ENCODE data around the gene HERPUD2. TPM values are rescaled to one million over a fixed set of nuclear protein-coding genes. Genes with fewer than 3 reads are reported as not detected.

Gene HERPUD2
- total and polyA plus RNA-seq, 2 donors (not counting 1 experiment from before 2014, with no cell fraction given) = 58.8 to 62.2 TPM

DNA sequence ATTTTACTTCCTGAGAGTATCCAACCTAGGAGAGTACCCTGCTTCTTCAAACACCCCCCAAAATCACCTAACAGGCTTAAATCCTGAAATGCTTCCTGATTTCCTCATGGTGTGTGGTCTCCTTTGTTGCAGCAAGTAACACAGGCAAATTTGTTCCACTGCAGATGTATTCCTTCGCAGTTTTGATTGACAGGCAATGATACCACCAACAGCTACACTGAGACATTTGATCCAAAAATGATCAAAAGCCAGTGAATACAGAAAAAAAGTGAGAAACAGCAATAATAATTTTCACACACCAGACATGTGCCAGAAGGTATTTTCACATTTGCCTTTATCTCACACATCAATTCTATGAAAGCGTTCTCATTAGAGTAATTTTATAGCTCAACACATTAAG, 95.9 kb downstream of the HERPUD2 start:
- Histone ChIP-seq H3K4me1 (ENCODE audit: control insufficient read depth in 2 of 2, insufficient read depth in 2 of 2, low read length in 2 of 2) (no peaks in the 10 kb centered on the region), H3K4me3 (ENCODE audit: control extremely low read depth in 1 of 5, extremely low read depth in 1 of 5, insufficient read depth in 1 of 5, low read depth in 2 of 5, low read length in 4 of 5) (no peak overlapping the region), H3K36me3 (replicated peaks in 1 of 2; ENCODE audit: control extremely low read depth in 1 of 2, control insufficient read depth in 1 of 2, extremely low read depth in 1 of 2, insufficient read depth in 2 of 2, low read length in 1 of 2) (no peaks in the 10 kb centered on the region), H3K4me2 (replicated peaks; ENCODE audit: low read depth, low read length, poor library complexity, severe bottlenecking) (no peak overlapping the region), H3K9ac (ENCODE audit: low read length) (no peak overlapping the region), H3K27ac (ENCODE audit: low read length in 2 of 2) (no peak overlapping the region), H3K9me3 (ENCODE audit: control extremely low read depth in 1 of 3, control insufficient read depth in 2 of 3, insufficient read depth in 1 of 3, low read length in 2 of 3) (peaks cover 0 to 5% (median 0%) of the 10 kb centered on the region in 3 donors), H3K79me2 (ENCODE audit: control insufficient read depth, insufficient read depth, low read length) (no peaks in the 10 kb centered on the region), H3K27me3 (replicated peaks in 1 of 4; ENCODE audit: control extremely low read depth in 1 of 4, control insufficient read depth in 3 of 4, insufficient read depth in 4 of 4, low read length in 3 of 4) (no peaks in the 10 kb centered on the region), H4K20me1 (ENCODE audit: control insufficient read depth, insufficient read depth, low read length, poor library complexity, severe bottlenecking) (no peaks in the 10 kb centered on the region), H2AFZ (ENCODE audit: insufficient read depth, low read depth, low read length, poor library complexity, severe bottlenecking) (no peak overlapping the region)
- no peaks in the 10 kb centered on the region for H3K9me3 Mint-ChIP-seq (ENCODE audit: insufficient read depth)
- ChIA-PET POLR2A (no interaction called here), CTCF (no interaction called here)
- H3K4me1 Mint-ChIP-seq = no peaks in the 10 kb centered on the region
- no peak for ATAC-seq (ENCODE audit: low read depth)
- no CpG with 5 or more reads among the region's 2 CpGs for WGBS (ENCODE audit: insufficient coverage)
- no peaks in the 10 kb centered on the region for H3K27me3 Mint-ChIP-seq
- DNase-seq = no peak
- intact Hi-C loops (cut with micrococcal nuclease) = no loop called here
- TF ChIP-seq EZH2 (IDR thresholded peaks at IDR 0.05; ENCODE audit: borderline replicate concordance, insufficient read depth, low read depth, low read length, poor library complexity, severe bottlenecking) = no peak
- TF ChIP-seq, protein P1, sequence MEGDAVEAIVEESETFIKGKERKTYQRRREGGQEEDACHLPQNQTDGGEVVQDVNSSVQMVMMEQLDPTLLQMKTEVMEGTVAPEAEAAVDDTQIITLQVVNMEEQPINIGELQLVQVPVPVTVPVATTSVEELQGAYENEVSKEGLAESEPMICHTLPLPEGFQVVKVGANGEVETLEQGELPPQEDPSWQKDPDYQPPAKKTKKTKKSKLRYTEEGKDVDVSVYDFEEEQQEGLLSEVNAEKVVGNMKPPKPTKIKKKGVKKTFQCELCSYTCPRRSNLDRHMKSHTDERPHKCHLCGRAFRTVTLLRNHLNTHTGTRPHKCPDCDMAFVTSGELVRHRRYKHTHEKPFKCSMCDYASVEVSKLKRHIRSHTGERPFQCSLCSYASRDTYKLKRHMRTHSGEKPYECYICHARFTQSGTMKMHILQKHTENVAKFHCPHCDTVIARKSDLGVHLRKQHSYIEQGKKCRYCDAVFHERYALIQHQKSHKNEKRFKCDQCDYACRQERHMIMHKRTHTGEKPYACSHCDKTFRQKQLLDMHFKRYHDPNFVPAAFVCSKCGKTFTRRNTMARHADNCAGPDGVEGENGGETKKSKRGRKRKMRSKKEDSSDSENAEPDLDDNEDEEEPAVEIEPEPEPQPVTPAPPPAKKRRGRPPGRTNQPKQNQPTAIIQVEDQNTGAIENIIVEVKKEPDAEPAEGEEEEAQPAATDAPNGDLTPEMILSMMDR (IDR thresholded peaks at IDR 0.05) = no peak
- H3K27ac Mint-ChIP-seq = no peak overlapping the region
- H3K4me3 Mint-ChIP-seq = no peak overlapping the region

DNA sequence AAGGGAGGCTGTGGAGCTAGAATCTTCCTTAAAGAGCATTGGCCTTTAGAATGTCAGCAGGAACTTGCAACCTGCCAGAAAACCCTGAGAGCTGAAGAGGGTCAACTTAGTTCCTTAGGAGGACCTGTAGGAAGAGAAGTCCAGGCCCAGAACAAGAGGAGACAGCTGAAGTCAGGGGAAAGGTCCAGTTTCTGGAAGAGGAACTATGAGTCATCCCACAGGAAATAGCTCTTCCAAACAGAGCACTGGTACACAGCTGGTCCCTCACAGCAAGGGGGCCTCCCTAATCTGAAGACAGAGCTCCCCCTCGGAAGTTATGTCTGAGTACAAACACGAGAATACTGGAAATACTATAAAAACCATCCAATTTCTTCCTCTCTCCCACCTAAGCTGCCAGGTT, 98.9 kb downstream of the HERPUD2 start:
- POLR2A ChIA-PET = no interaction called here
- WGBS (ENCODE audit: insufficient coverage) = 78% methylated on average over 2 of the region's 2 CpGs
- H3K27ac Mint-ChIP-seq = no peak overlapping the region

More for the DNA sequence above, 98.9 kb downstream of the HERPUD2 start:
- H3K79me2 ChIP-seq (ENCODE audit: control insufficient read depth, insufficient read depth, low read length) = no peaks in the 10 kb centered on the region
- intact Hi-C loops (cut with micrococcal nuclease) = no loop called here
- Mint-ChIP-seq H3K9me3 (ENCODE audit: insufficient read depth) (no peaks in the 10 kb centered on the region), H3K4me1 (no peaks in the 10 kb centered on the region), H3K4me3 (no peak overlapping the region), H3K27me3 (no peaks in the 10 kb centered on the region)
- no peak overlapping the region for H3K4me3 ChIP-seq (ENCODE audit: control extremely low read depth in 1 of 5, extremely low read depth in 1 of 5, insufficient read depth in 1 of 5, low read depth in 2 of 5, low read length in 4 of 5)
- no peaks in the 10 kb centered on the region for H3K36me3 ChIP-seq (replicated peaks in 1 of 2; ENCODE audit: control extremely low read depth in 1 of 2, control insufficient read depth in 1 of 2, extremely low read depth in 1 of 2, insufficient read depth in 2 of 2, low read length in 1 of 2)
- H3K4me1 ChIP-seq (ENCODE audit: control insufficient read depth in 2 of 2, insufficient read depth in 2 of 2, low read length in 2 of 2) = no peaks in the 10 kb centered on the region
- no peak overlapping the region for H3K9ac ChIP-seq (ENCODE audit: low read length)
- H4K20me1 ChIP-seq (ENCODE audit: control insufficient read depth, insufficient read depth, low read length, poor library complexity, severe bottlenecking) = no peaks in the 10 kb centered on the region
- H2AFZ ChIP-seq (ENCODE audit: insufficient read depth, low read depth, low read length, poor library complexity, severe bottlenecking) = no peak overlapping the region
- no peak for TF ChIP-seq EZH2 (IDR thresholded peaks at IDR 0.05; ENCODE audit: borderline replicate concordance, insufficient read depth, low read depth, low read length, poor library complexity, severe bottlenecking)
- TF ChIP-seq, protein P1 (IDR thresholded peaks at IDR 0.05) = no peak
- no peak overlapping the region for H3K27ac ChIP-seq (ENCODE audit: low read length in 2 of 2)
- CTCF ChIA-PET = interaction anchor here (1.3 kb wide), 1 partner anchor 27 kb away, joined by 3 read pairs; no protein-coding TSS in a partner anchor
- H3K27me3 ChIP-seq (replicated peaks in 1 of 4; ENCODE audit: control extremely low read depth in 1 of 4, control insufficient read depth in 3 of 4, insufficient read depth in 4 of 4, low read length in 3 of 4) = no peaks in the 10 kb centered on the region
- ATAC-seq (ENCODE audit: low read depth) (no peak), DNase-seq (no peak)
- no peaks in the 10 kb centered on the region for H3K9me3 ChIP-seq (ENCODE audit: control extremely low read depth in 1 of 3, control insufficient read depth in 2 of 3, insufficient read depth in 1 of 3, low read length in 2 of 3)
- H3K4me2 ChIP-seq (replicated peaks; ENCODE audit: low read depth, low read length, poor library complexity, severe bottlenecking) = no peak overlapping the region
